HG02763 (cell line): ENCODE measurements around the gene MLLT10.

Experiments used
- ATAC-seq: cut with Tn5 transposase; IDR thresholded peaks from one replicate; pipeline ENCODE4 v1.9.1; 2021; ENCODE audit warnings: mild to moderate bottlenecking, moderate library complexity; ENCODE audit not compliant: unreplicated experiment

The MLLT10 gene

DNA sequence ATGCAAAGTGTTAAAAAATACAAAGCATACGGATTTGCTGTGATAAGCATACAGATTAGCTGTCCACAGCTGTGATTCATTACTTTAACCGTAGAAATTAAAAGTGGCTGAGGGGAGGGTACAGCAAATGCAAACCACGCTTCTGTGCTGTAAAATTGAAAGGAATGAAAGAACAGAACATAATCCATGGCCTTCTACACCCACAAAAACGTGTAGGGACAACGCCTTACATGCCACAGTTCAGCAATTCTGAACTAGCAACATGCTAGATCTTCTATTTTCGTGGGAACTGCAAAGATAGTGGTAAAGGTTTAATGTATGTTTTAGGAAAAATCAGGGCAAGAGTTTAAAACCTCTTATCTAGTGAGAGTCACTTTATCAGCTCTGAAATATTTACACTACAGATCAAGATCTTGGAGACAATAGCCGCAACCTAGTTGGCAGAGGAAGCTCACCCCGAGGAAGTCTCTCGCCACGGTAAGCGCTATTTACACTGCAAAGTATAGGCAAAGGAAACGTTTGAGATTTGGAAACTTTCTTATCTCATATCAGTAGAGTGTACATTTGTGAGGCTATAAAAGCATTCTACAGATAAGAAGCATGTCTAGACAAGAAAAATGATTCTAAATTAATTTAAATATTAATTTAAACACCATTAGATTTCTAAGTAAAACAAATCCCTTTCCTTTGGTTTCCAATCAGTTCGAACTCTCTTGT lies 193.6 kb downstream of the MLLT10 start:
- ATAC-seq = no peak

DNA sequence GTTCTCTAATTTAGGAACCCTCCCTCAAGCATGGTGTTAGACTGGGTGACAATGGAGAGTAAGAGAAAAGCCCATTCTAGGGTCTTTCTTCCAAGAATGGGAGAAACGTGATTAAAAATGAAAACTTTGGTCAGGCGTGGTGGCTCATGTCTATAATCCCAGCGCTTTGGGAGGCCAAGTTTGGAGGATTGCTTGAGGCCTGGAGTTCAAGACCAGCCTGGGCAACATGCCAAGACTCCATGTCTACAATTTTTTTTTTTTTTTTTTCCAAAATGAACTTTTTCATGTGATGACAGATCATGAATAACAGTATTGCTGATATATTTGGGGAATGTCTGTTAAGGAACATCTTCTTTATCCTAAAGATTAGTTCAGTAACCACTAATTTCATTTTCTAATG lies 194.6 kb downstream of the MLLT10 start:
- ATAC-seq = no peak

DNA sequence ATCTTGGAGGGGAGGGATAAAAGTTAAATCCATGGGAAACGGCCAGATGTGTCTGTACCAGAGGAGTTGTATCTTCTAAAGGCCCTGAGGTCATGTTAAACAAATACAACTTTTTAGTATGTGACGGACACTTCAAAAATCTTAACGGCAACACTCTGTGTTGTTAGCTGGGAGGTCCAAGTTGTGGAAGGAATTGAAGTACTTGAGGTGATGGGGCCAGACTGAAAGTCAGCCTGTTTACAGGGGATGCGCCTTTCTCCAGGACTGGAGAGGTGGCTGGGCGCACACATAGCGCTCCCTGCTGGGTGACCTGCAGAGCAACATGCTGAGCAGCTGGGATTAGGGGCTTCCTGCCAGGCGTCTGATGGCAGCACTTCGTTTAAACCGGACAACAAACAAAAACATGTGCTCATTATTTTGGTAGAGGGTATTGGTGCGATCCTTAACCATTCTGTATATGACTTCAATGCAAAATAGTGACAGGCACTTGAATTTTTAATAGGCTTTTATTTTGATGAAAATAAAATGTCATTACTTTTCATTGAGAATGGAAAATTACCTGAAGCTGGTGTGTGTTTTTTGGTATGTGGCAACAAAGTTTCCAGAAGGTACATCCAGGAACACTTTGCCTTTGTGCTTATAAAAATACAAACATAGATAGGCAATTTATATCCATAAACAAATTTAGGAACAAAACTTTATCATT lies 198.2 kb downstream of the MLLT10 start:
- peak; percentile 73 for ATAC-seq

DNA sequence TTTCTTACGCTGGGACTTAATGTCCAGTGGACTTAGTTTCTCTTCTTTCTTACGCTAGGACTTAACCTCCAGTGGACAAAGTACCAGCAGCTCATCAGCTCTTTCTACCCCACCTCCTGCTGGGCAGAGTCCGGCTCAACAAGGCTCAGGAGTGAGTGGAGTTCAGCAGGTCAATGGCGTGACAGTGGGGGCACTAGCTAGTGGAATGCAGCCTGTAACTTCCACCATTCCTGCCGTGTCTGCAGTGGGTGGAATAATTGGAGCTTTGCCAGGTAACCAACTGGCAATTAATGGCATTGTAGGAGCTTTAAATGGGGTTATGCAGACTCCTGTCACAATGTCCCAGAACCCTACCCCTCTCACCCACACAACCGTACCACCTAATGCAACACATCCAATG lies 199.7 kb downstream of the MLLT10 start:
- no peak for ATAC-seq

DNA sequence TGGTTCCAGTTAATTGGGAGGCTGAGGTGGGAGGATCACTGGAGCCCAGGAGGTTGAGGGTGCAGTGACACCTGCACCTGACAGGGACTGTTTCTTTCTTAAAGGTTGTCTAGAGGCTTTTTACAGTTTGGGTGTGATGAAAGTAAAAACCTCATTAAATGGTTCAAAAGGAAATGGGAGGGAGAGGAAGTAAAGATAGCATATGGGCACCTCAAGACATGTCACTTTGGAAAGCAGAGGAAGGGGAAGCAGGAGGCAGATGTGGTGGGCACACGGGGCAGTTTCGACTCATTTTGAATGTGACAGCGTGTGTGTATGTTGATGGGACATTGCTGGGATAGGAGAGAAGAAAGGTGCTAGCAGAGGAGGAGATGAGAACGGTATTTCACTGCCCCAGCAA lies 203.1 kb downstream of the MLLT10 start:
- no peak for ATAC-seq

DNA sequence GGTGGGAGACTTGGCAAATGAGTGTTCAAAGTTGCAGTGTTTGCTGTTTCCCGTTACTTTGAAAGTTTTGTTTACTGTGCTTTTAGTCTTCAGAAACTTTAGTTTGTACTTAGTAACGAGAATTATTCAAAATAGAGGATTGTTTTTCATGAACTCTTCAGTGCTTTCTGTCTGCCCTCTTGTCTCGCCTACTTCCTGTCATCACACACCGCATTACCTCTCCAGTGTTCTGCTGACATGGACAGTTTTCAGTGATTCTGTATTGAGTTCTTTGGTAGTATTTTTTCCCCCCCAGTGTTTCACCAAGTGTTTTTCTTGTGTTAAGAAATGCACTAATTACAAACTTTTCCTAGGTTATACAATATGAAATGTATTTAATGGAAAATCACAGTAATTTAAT lies 207.0 kb downstream of the MLLT10 start:
- ATAC-seq = no peak

DNA sequence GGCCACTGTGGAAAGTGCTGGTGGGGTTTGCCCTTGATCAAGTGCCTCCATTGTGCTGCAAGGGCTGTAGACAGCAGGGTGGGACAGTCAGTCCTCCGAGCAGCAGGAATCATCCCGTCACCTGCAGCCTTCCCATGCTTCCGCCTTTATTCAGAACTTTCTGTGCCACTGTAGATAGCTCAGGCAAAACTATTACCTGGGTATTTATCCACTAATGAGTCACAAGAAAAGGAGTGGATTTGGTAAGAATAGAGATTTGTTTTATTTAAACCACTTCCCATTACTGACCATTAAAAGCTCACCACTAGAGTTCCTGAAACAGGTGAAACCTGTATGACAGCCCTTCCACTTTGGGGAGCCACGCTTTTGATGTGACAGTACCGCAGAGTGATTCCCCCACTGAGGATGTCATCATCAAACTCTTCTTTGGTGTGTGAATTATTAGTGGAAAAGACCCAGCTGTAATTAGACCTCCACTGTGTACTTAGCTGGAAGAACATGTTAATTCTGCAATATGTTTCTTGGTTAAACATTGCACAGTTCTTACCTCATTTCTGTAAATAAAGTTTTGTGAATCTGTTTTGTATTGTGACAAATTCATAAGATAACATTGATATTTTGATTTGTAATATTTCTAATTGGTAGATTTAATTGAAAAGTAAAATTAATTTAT lies 208.8 kb downstream of the MLLT10 start:
- ATAC-seq = no peak

DNA sequence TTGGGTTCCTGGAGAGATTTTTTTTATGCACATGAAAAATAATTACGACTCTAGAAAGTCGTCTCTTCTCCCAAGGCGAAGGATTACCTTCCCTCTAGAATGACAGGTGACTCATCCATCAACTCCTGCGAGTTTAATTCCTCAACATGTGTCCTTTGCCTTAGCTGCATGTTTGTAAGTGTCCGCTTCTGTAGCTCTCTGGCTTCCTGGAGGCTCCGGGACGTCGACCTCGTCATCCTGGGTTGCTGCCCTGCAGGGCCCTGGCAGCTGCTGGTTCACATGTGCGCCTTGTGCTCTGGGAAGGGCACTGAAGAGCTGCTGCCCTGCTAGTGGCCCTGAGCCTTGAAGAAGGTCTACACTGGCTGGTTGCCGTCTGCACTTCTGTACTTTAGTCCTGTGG lies 210.2 kb downstream of the MLLT10 start:
- ATAC-seq = no peak

DNA sequence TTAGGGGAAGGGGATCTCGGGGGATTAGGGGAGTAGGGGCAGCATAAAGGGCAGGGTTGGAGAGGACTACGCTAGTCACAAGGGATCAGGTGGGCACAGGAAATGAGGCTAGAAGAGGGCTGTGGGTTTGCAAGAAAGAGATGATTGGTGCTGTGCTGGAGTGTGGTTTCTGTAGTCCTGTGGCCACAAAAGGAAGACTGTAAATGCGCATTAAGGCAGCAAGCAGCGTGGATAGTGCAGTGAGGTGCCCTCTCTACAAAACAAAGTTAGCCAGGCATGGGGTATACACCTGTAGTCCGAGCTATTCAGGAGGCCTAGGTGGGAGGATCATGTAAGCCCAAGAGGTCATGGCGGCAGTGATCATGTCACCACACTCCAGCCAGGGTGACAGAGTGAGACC lies 212.1 kb downstream of the MLLT10 start:
- ATAC-seq = no peak

DNA sequence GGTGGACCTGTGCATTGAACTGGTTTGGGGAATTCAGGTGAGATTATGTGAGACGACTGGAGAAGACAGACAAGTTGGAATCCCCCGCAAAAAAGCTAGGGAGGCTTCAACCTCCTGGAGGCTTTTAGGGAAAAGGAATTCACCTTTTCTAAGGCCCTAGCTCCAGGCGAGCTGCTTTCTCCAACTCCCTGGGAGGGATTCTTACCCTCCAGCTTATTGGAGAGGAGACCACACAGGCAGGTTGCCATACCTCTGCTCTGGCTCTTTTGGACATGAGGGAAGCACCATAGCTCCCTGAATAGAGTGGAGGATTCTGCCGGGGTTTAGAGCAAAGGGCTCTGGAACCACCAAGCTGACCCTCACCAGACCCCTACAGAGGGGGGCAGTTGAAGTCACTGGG lies 213.8 kb downstream of the MLLT10 start:
- no peak for ATAC-seq

DNA sequence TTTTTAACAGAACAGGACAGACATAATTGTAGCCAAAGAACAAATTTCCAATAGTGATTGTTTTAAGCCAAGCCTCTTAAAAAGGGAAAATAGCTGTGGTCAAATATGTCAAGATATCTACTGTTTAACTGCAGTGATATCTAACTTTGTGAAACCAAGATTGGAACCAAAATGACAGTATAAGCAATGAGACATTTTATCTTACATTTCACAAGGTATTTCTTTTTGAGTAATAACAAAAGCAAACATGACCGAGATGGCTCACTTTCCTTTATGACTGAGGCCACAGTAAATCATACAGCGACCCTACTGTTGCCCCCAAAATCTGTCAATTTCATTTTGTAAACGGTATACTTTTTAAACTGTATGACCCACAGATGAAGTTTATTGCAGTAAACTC lies 215.8 kb downstream of the MLLT10 start:
- ATAC-seq = no peak

DNA sequence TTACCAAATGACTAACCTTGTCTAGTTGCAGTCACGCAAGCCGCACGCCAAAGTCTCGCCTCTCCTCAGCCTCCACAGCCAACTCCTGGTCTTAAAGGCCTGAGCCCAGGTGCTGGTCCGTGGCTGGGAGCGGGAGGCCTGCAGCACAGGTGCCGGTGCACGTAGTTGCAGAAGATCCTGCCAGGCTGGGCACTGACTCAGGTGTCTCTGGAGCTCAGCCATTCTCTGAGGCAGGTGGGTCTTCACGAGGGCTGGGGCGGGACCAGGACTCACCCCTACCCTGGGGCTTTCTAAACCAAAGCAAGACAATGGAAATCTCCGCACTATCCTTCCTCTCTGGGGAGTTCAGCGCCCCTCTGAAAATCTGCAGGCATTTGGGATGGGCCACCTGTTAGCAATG lies 216.4 kb downstream of the MLLT10 start:
- ATAC-seq = no peak

DNA sequence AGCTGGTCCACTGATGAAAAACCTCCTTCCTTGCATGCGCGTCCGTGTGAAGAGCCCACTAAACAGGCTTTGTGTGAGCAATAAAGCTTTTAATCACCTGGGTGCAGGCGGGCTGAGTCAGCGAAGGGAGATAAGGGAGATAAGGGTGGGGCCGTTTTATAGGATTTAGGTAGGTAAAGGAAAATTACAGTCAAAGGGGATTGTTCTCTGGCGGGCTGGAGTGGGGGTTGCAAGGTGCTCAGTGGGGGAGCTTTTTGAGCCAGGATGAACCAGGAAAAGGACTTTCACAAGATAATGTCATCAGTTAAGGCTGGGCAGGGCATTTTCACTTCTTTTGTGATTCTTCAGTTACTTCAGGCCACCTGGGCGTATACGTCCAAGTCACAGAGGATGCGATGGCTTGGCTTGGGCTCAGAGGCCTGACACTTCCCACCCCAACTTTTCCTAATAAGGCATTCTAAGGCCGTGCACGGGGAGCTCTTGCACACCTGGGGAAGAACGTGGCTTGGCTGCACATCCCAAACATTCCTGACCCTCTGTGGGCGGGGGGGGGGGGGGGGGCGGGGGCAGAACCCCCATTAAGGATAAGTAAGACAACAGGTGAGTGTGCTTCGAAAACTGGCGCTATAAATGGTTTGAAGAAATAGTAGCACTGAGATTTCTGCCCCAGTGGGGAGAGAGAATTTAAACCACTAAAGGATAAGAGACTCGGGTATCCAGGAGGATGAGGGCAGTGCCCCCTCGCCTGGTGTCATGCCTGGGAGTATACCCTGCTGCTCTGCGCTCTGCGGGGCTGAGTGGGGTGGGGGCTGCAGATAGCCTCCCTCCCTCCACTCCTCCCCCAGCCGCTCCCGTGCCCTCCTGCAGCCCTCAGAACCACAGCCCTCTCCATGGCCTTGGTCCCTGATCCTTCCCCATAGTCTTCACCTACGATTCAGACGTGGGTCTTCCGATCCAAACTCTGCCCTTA lies 217.6 kb downstream of the MLLT10 start:
- no peak for ATAC-seq

DNA sequence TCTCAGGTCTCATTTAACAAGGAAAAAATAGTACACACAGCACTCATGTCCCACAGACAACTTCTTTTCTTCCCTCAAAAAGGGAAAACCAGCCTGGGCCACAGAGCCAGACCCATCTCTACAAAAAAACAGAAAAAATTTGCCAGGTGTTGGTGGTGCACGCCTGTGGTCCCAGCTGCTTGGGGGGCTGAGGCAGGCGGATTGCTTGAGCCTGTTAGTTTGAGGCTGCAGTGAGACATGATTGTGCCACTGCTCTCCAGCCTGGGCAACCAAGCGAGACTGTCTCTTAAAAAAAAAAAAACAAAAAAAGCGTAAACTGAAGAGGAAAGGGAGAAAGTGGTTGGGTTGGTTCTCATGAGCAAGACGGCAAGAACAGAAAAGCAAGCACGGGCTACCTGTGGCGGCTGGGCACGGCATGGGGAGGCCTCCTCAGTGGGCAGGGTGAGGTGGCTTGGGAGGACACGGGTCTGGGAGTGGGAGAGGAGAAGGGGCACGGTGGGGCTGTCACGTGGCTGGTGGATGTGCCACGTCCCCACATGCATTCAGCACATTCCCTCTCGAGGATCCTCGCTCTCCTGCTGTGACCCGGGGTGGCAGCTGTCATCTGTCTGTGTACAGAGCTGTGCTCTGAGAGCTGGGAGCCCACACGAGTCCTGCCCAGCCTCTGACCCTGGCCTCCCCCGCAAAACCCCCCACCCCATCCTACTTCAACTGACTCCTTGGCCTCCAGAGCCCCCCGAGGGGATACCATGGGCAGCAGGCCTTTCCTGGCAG lies 219.7 kb downstream of the MLLT10 start:
- no peak for ATAC-seq

DNA sequence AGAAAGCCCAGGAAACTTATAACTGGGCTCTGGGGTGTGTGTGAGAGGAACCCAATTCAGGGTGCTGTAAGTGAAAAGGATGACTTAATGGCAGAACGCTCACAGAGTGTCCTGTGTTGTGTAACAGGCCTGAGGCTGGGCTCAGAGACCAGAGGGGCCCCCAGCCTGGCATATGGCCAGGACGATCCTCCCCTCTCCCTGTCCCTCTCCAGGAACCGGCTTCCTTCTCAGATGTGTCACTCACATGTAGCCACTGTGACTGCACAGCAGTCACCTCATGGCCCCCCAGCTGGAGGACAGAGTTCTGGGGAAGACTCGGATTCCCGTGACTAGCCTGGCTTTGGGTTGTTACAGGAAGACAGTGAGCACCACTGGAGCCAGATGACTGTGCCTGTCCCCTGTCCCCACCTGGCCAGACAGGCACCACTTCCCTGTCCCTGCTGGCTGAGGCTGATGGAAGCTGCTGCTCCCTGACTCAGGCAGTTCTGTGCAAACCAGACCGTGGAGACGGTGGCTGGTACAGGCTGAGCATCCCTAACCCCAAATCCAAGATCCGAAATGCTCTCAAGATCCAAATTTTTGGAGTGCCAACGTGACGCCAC lies 220.5 kb downstream of the MLLT10 start:
- ATAC-seq = no peak

DNA sequence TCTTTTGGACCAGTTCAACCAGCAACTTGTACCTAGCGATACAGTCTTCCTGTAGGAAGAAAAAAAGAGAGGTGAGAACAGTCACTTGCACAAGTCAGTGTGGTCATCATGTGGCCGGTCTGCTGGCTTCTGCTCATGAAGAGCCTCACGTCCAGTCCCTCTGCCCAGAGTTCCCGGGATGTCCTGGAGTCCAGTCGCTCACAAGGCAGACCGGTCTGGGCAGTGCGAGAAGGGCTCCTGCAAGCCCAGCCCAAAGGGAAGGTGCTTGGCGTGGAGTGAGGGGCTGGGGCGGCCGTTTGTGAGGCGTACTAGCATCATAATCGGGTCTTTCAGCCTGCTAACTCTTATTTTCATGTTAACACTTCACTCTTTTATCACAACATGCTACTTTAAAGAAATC lies 222.7 kb downstream of the MLLT10 start:
- ATAC-seq = no peak

DNA sequence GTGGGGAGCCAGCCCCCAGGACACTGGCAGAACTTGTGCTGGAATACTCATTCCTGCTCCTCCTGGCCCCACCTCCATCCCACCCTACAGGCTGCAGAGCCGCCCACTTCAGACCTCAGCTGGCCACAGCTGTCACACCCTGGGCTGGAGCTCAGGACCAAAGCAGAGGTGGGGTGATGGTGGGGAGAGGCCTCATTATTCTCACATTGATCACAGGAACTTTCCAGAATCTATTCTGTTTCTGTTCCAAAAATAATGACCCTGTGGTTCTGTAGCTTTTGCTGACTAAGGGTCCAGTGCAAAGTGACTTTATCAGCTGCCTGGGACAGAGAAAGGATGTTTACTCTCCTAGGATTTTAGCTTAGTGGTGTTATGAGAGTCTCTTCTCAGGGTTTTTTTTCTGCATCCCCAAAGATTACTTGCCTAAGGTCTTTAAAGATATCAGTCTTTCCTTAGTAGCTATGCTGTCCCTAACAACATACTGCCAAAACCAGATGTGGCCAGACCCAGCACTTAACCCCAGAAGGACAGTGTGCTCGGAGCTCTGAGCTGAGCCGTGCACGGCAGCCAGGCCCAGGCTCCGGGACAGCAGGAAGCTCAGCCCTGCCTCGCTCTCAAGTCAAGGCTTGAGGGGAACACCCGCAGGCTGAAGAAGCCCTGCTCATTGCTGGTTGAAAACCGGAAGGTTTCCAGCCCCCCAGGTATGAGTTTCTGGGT lies 223.3 kb downstream of the MLLT10 start:
- no peak for ATAC-seq

DNA sequence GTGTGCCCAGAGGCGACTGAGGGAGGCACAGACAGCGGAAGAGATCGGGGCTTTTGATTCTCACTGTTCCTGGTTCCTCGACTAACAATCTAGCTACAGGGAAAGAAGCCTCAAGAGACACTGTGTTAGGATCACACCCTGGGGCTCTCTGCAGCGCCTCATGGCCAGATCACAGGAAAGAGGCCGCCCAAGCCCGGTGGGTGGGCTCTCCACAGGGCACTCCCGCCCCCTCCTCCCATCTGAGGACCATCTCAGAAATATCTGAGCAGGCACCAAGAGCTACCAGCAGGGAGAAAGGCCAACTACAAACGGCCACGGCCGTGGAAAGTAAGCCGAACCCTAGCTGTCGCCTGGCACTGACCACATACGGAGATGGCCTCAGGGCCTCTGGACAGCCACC lies 224.2 kb downstream of the MLLT10 start:
- ATAC-seq = no peak

DNA sequence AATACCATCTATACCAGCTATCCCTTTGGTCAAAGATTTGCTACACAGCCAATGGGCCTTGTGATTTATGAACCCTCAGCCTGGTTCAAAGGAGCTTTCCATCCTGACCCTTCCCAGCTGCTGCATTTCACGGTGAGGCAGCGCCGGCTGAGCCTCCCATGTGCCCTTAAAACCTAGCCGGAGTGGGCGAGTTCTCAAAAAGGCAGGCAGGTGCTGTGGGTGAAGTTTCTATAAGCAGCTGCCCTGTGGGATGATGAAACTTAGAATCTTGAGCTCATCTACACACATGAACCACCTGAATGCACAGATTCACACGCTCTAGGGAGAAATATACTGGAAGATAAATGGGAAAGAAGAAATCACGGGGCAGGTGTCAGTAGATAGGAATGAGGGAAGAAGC lies 224.7 kb downstream of the MLLT10 start:
- no peak for ATAC-seq
